Duodenal mucosa (tissue), 2 donors: ENCODE results near the gene LSP1.
A peak's percentile ranks its signal among the peaks of the same experiment; 100 is the strongest.

Source experiments
- H3K27ac ChIP-seq: one replicate; pipeline ENCODE4 v1.7.0; 2013; ENCODE audit warnings: low read depth, low read length
- H3K27me3 ChIP-seq, 2 donors: one replicate each; pipeline ENCODE4 v1.7.0; 2013; ENCODE audit warnings: low read length in 2 of 2, control low read depth in 1 of 2; ENCODE audit not compliant: insufficient read depth in 2 of 2, control insufficient read depth in 1 of 2
- H3K36me3 ChIP-seq, 2 donors: one replicate each; pipeline ENCODE4 v1.7.0; 2013; ENCODE audit warnings: low read length in 2 of 2, control low read depth in 1 of 2; ENCODE audit not compliant: insufficient read depth in 2 of 2, control insufficient read depth in 1 of 2
- H3K4me1 ChIP-seq, 2 donors: one replicate each; pipeline ENCODE4 v1.7.0; 2013; ENCODE audit warnings: low read length in 2 of 2, control low read depth in 1 of 2; ENCODE audit not compliant: insufficient read depth in 2 of 2, control insufficient read depth in 1 of 2
- H3K4me3 ChIP-seq, 2 donors: one replicate each; pipeline ENCODE4 v1.7.0; 2013; ENCODE audit warnings: low read length in 2 of 2, low read depth in 1 of 2
- H3K9ac ChIP-seq, 2 donors: one replicate each; pipeline ENCODE4 v1.7.0; 2013; ENCODE audit warnings: low read length in 2 of 2, low read depth in 1 of 2
- H3K9me3 ChIP-seq, 2 donors: one replicate each; pipeline ENCODE4 v1.7.0; 2013; ENCODE audit warnings: low read length in 2 of 2, control low read depth in 1 of 2; ENCODE audit not compliant: control insufficient read depth in 1 of 2

LSP1 gene

GRCh38 chr11:1824221-1825038 lies 28.5 kb upstream of the LSP1 start:
- Histone ChIP-seq H3K4me3 (no peak overlapping the region), H3K9ac (no peak overlapping the region), H3K27ac (no peak overlapping the region), H3K36me3 (no peaks in the 10 kb centered on the region), H3K4me1 (peaks cover 13% of the 10 kb centered on the region in 2 donors), H3K27me3 (peaks cover 0 to 17% of the 10 kb centered on the region in 2 donors), H3K9me3 (no peaks in the 10 kb centered on the region)

GRCh38 chr11:1825039-1825740 lies 27.7 kb upstream of the LSP1 start:
- Histone ChIP-seq H3K27ac (no peak overlapping the region), H3K4me1 (peaks cover 14 to 15% of the 10 kb centered on the region in 2 donors), H3K36me3 (no peaks in the 10 kb centered on the region), H3K27me3 (peaks cover 0 to 17% of the 10 kb centered on the region in 2 donors), H3K4me3 (no peak overlapping the region), H3K9me3 (no peaks in the 10 kb centered on the region), H3K9ac (no peak overlapping the region)

DNA sequence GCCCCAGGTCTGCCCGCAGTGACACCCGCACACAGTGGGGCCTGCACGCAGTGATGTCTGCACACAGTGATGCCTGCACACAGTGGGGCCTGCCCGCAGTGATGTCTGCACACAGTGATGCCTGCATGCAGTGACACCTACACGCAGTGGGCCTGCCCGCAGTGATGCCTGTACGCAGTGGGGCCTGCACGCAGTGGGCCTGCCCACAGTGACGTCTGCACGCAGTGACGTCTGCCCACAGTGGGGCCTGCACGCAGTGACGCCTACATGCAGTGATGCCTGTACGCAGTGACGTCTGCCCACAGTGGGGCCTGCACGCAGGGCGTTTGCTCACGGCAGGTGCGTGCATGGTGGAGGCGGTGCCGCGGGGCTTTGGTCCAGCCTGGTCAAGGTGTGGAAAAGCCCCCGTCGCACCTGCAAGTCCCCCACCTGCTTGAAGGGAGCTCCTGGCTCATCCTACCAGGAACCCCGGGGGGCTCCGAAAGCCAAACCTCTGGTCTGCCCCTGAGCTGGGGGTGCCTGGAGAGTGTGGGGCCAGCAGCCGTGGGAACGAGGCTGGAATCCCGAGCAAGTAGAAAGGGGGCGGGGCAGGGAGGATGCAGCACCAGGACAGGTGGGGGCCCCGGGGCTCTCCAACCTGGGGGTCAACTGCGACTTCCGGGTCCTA lies 27.0 kb upstream of the LSP1 start:
- Histone ChIP-seq H3K36me3 (no peaks in the 10 kb centered on the region), H3K27me3 (peaks cover 0 to 17% of the 10 kb centered on the region in 2 donors), H3K9ac (no peak overlapping the region), H3K4me1 (peaks cover 20 to 22% of the 10 kb centered on the region in 2 donors), H3K27ac (no peak overlapping the region), H3K4me3 (no peak overlapping the region), H3K9me3 (no peaks in the 10 kb centered on the region)

DNA sequence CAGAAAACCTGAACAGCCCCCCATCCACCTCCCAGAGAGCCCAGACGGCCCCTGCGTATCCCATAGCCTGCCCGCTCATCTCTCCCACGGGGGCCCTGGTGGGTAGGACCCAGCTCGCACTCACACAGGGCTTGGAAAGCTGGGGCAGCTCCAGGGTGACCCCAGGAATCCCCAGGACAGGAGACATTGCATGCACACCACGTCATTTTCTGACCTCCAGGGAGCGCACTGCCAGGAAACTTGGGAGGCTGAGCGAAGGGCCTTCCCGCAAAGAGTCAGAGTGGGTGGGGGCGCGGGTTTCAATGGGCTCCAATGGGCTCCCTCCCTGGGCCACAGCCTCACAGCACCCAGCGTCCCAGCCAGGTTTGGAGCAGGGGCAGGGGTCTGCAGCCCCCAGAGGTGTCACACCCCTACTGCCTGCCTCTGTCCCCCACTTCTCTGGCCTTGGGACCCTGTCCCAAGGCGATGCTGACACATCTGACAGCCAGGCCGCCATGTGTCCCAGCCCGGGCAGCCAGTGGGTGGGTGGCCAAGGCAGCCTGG lies 26.3 kb upstream of the LSP1 start:
- Histone ChIP-seq H3K9ac (no peak overlapping the region), H3K27ac (no peak overlapping the region)

GRCh38 chr11:1827095-1827813 lies 25.6 kb upstream of the LSP1 start:
- Histone ChIP-seq H3K36me3 (no peaks in the 10 kb centered on the region), H3K9ac (no peak overlapping the region), H3K4me1 (peaks cover 33 to 36% of the 10 kb centered on the region in 2 donors), H3K9me3 (no peaks in the 10 kb centered on the region), H3K4me3 (no peak overlapping the region), H3K27ac (peak overlapping the region; percentile 13), H3K27me3 (peaks cover 0 to 17% of the 10 kb centered on the region in 2 donors)

More for the DNA sequence above, 26.3 kb upstream of the LSP1 start:
- H3K27me3 ChIP-seq = peaks cover 0 to 17% of the 10 kb centered on the region in 2 donors
- no peak overlapping the region for H3K4me3 ChIP-seq
- no peaks in the 10 kb centered on the region for H3K9me3 ChIP-seq
- H3K4me1 ChIP-seq = peaks cover 27 to 29% of the 10 kb centered on the region in 2 donors
- no peaks in the 10 kb centered on the region for H3K36me3 ChIP-seq

GRCh38 chr11:1827931-1828330 lies 25.0 kb upstream of the LSP1 start:
- Histone ChIP-seq H3K36me3 (no peaks in the 10 kb centered on the region), H3K27ac (no peak overlapping the region), H3K9me3 (no peaks in the 10 kb centered on the region), H3K27me3 (peaks cover 0 to 17% of the 10 kb centered on the region in 2 donors), H3K9ac (no peak overlapping the region), H3K4me1 (peaks cover 38 to 42% of the 10 kb centered on the region in 2 donors), H3K4me3 (no peak overlapping the region)

DNA sequence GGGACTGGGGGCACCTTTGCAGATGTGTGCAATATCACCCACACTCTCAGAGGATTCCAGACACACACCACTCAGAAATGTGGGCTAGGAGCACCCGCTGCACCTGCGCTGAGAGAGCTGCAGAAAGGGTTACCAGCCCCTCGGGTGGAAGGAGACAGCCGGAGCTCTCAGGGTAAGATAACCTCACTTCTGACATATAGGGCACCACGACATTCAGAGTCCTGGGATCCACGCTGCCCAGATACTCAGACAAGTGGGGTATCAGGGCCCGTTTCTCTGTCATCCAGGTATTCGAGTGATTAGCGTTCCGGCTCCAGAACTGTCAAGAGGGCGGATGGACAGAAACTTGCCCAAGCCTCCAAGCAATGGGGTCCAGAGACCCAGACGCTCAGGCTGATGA lies 24.3 kb upstream of the LSP1 start:
- no peak overlapping the region for H3K4me3 ChIP-seq

GRCh38 chr11:1829039-1829820 lies 23.7 kb upstream of the LSP1 start:
- Histone ChIP-seq H3K4me1 (peaks cover 48 to 53% of the 10 kb centered on the region in 2 donors), H3K9ac (no peak overlapping the region), H3K27ac (no peak overlapping the region), H3K4me3 (no peak overlapping the region), H3K36me3 (no peaks in the 10 kb centered on the region), H3K9me3 (no peaks in the 10 kb centered on the region), H3K27me3 (peaks cover 0 to 17% of the 10 kb centered on the region in 2 donors)

More for the DNA sequence above, 24.3 kb upstream of the LSP1 start:
- H3K9me3 ChIP-seq = no peaks in the 10 kb centered on the region
- H3K4me1 ChIP-seq = peaks cover 44 to 49% of the 10 kb centered on the region in 2 donors
- no peak overlapping the region for H3K9ac ChIP-seq
- peaks cover 0 to 17% of the 10 kb centered on the region in 2 donors for H3K27me3 ChIP-seq
- H3K27ac ChIP-seq = no peak overlapping the region
- no peaks in the 10 kb centered on the region for H3K36me3 ChIP-seq

DNA sequence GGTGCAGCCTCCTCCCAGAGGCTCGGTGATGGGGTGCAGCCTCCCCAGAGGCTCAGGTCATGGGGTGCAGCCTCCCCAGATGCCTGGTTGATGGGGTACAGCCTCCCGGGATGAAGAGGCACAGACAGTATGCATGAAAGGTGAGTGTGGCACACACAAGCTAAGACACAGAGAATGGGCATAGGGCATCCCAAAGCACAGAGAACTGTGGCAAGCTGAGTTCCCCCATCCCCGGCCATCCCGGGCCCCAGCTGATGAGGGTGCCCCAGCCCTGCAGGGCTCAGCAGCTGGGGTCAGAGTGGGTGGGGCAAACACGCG lies 22.9 kb upstream of the LSP1 start:
- H3K27ac ChIP-seq = no peak overlapping the region
- no peaks in the 10 kb centered on the region for H3K36me3 ChIP-seq
- peaks cover 53 to 59% of the 10 kb centered on the region in 2 donors for H3K4me1 ChIP-seq
- peaks cover 0 to 17% of the 10 kb centered on the region in 2 donors for H3K27me3 ChIP-seq
- no peak overlapping the region for H3K4me3 ChIP-seq
- no peaks in the 10 kb centered on the region for H3K9me3 ChIP-seq
- peak overlapping the region in 1 of 2 donors; percentile 33 for H3K9ac ChIP-seq
